HCT116 (cell line): ENCODE data around the gene NPIPB8.
"Not testable (repeated sequence)": the region's sequence is repeated elsewhere in the genome, so short reads cannot be mapped to it uniquely, and the experiment has no call there.

Experiments used
- EGR1 ChIP-seq: IDR thresholded peaks from 2 replicates; pipeline ENCODE4 v1.6.1; 2012; ENCODE audit warnings: low read depth
- JUND ChIP-seq: IDR thresholded peaks from 2 replicates; pipeline ENCODE4 v1.6.1; 2012

DNA sequence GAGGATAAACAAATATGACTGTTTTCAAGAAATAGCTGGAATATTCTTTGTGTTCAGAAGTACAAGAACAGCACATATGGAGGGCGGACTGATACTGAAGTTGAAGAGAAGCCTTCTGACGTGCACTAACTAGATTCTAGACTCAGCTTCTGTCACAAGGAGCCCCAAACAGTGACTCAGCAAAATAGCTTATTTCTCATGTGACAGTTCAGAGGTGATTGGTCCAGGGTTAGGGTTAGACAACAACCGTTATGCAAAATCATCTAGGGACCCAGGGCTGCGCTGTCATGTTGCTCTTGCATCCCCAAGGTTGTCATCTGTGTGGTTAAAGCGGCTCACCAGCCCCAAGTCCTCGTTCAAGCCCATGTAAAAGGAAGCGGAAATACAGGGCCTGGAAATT is 29.6 kb downstream of the NPIPB8 start:
- not testable (repeated sequence) for TF ChIP-seq EGR1, JUND
